DOHH2 (cell line): ENCODE results near the gene NCDN.

Experiments used
- H3F3A ChIP-seq: fragments of 200-600 bp; sonication (generic), shearing (Covaris generic); 2 replicates; pipeline ENCODE4 v1.6.0; 2016; ENCODE audit warnings: antibody characterized with exemption, mild to moderate bottlenecking; ENCODE audit not compliant: control insufficient read depth, insufficient read depth
- H3K27ac ChIP-seq: fragments of 200-600 bp; sonication (generic); 2 replicates; pipeline ENCODE4 v1.5.1; 2014; ENCODE audit warnings: low read depth, mild to moderate bottlenecking, low read length, moderate library complexity
- H3K27me3 ChIP-seq: fragments of 200-600 bp; sonication (generic); 2 replicates; pipeline ENCODE4 v1.6.1; 2014; ENCODE audit warnings: mild to moderate bottlenecking, low read length, mixed read lengths; ENCODE audit not compliant: control insufficient read depth
- H3K36me3 ChIP-seq: fragments of 200-600 bp; sonication (generic); 2 replicates; pipeline ENCODE4 v1.6.1; 2014; ENCODE audit warnings: mild to moderate bottlenecking, low read length, moderate library complexity, mixed read lengths; ENCODE audit not compliant: control insufficient read depth
- H3K4me1 ChIP-seq: fragments of 200-600 bp; sonication (generic); 2 replicates; pipeline ENCODE4 v1.6.1; 2014; ENCODE audit warnings: mild to moderate bottlenecking, low read length, mixed read lengths; ENCODE audit not compliant: control insufficient read depth
- H3K4me2 ChIP-seq: fragments of 200-600 bp; sonication (generic); 2 replicates; pipeline ENCODE4 v1.6.0; 2014; ENCODE audit warnings: mild to moderate bottlenecking, low read length, moderate library complexity
- H3K4me3 ChIP-seq: fragments of 200-600 bp; sonication (generic); 2 replicates; pipeline ENCODE4 v1.5.1; 2014; ENCODE audit warnings: mild to moderate bottlenecking, low read length, mixed read lengths
- H3K79me2 ChIP-seq: fragments of 200-600 bp; sonication (generic); 2 replicates; pipeline ENCODE4 v1.6.1; 2014; ENCODE audit warnings: mild to moderate bottlenecking, low read length, mixed read lengths; ENCODE audit not compliant: control insufficient read depth
- H3K9me2 ChIP-seq: fragments of 200-600 bp; sonication (generic); replicated peaks from 2 replicates; pipeline ENCODE4 v1.6.1; 2014; ENCODE audit warnings: mild to moderate bottlenecking, low read length, mixed read lengths; ENCODE audit not compliant: control insufficient read depth
- H3K9me3 ChIP-seq: fragments of 200-600 bp; sonication (generic); 2 replicates; pipeline ENCODE4 v1.6.1; 2014; ENCODE audit warnings: antibody characterized with exemption, low read length, mixed read lengths; ENCODE audit not compliant: control insufficient read depth, insufficient read depth
- H4K20me1 ChIP-seq: fragments of 200-600 bp; sonication (generic); 2 replicates; pipeline ENCODE4 v1.6.0; 2014; ENCODE audit warnings: low read depth, mild to moderate bottlenecking, antibody characterized with exemption, low read length, moderate library complexity; ENCODE audit not compliant: control insufficient read depth, insufficient read depth
- EZH2phosphoT487 ChIP-seq: fragments of 200-600 bp; sonication (generic); IDR thresholded peaks from 2 replicates; pipeline ENCODE4 v1.6.1; 2017; ENCODE audit warnings: borderline replicate concordance, mild to moderate bottlenecking, antibody characterized with exemption, low read length, moderate library complexity, mixed read lengths
- TF ChIP-seq, protein P1 (sequence below): fragments of 200-600 bp; sonication (generic); IDR thresholded peaks from one replicate; pipeline ENCODE4 v1.5.1; 2014; ENCODE audit warnings: antibody characterized with exemption, mild to moderate bottlenecking, low read depth, low read length; ENCODE audit not compliant: poor library complexity, severe bottlenecking

Gene NCDN

DNA sequence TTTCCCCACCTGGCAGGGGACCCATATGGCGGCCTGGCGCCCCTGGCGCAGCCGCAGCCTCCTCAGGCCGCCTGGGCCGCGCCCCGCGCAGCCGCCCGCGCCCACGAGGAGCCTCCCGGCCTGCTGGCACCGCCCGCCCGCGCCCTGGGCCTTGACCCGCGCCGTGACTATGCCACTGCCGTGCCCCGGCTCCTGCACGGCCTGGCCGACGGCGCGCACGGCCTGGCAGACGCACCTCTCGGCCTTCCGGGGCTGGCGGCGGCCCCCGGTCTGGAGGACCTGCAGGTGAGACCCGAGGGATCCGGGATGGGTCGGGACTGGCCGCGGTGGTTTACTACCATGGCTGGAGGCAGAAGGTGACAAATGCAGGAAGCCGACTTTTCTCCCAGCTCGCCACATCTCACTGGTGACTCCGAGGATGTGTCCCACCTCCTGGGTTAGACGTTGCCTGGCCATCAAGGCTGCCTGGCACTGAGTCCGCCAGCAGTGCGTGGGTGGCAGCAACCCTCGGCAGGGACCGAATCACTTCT lies 16.6 kb downstream of the NCDN start:
- no peaks in the 10 kb centered on the region for H3K9me2 ChIP-seq
- peaks cover 34% of the 10 kb centered on the region for H3K27me3 ChIP-seq
- H3F3A ChIP-seq: peaks cover 4% of the 10 kb centered on the region; the same call in 1 of the 2 replicates
- no peaks in the 10 kb centered on the region for H3K36me3 ChIP-seq
- no peak overlapping the region for H3K4me2 ChIP-seq
- H3K27ac ChIP-seq: no peak overlapping the region
- 0 out of 2 replicates have a peak, but pooled peaks cover 3% of the 10 kb centered on the region for H4K20me1 ChIP-seq
- H3K9me3 ChIP-seq: no peaks in the 10 kb centered on the region
- H3K4me1 ChIP-seq: peaks cover 20% of the 10 kb centered on the region
- TF ChIP-seq, protein P1, sequence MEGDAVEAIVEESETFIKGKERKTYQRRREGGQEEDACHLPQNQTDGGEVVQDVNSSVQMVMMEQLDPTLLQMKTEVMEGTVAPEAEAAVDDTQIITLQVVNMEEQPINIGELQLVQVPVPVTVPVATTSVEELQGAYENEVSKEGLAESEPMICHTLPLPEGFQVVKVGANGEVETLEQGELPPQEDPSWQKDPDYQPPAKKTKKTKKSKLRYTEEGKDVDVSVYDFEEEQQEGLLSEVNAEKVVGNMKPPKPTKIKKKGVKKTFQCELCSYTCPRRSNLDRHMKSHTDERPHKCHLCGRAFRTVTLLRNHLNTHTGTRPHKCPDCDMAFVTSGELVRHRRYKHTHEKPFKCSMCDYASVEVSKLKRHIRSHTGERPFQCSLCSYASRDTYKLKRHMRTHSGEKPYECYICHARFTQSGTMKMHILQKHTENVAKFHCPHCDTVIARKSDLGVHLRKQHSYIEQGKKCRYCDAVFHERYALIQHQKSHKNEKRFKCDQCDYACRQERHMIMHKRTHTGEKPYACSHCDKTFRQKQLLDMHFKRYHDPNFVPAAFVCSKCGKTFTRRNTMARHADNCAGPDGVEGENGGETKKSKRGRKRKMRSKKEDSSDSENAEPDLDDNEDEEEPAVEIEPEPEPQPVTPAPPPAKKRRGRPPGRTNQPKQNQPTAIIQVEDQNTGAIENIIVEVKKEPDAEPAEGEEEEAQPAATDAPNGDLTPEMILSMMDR: no peak
- TF ChIP-seq EZH2phosphoT487: no peak
- no peak overlapping the region for H3K4me3 ChIP-seq
- H3K79me2 ChIP-seq: no peaks in the 10 kb centered on the region

DNA sequence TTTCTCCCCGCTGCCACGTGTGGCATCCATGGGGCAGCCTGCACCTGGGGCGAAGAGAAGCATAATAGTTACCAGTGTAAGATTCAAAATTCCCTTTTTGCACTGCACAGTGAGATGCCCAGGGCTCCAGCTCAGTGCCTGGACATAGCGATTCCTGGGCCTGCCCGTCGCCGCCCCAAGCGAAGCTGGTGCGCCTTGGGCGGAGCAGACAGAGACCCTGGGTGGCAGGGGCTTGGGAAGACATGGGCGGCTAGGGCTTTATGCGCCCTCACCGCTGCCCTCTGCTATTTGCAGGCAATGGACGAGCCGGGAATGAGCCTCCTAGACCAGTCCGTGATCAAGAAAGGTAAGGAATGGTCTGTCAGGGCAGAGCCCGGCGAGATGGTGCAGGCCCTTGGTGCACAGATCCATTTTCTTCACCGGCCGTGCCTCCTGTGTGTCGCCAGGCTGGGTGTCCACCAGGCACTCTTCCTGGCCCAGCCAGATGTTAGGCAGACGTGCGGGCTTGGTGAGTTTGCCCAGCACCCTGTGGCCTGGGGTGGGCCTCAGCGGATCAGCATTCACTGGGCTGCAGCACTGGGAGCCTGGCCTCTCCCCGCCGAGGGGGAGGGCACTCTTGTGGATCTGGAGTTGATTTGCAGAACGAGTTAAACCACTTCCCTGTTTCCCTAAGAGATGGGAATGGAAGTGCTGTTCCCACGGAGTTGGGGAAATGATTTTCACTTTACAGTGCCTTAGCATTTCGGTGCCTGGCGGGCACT lies 17.2 kb downstream of the NCDN start:
- Histone ChIP-seq H3K4me1 (peaks cover 20% of the 10 kb centered on the region), H3K9me3 (no peaks in the 10 kb centered on the region), H3K27me3 (peaks cover 34% of the 10 kb centered on the region), H3K79me2 (no peaks in the 10 kb centered on the region), H3K9me2 (no peaks in the 10 kb centered on the region), H3F3A (peaks cover 4% of the 10 kb centered on the region; the same call in 1 of the 2 replicates), H3K4me3 (no peak overlapping the region), H3K4me2 (no peak overlapping the region), H4K20me1 (no peaks in the 10 kb centered on the region), H3K36me3 (no peaks in the 10 kb centered on the region), H3K27ac (no peak overlapping the region)
- TF ChIP-seq EZH2phosphoT487: no peak
- TF ChIP-seq, protein P1: no peak

DNA sequence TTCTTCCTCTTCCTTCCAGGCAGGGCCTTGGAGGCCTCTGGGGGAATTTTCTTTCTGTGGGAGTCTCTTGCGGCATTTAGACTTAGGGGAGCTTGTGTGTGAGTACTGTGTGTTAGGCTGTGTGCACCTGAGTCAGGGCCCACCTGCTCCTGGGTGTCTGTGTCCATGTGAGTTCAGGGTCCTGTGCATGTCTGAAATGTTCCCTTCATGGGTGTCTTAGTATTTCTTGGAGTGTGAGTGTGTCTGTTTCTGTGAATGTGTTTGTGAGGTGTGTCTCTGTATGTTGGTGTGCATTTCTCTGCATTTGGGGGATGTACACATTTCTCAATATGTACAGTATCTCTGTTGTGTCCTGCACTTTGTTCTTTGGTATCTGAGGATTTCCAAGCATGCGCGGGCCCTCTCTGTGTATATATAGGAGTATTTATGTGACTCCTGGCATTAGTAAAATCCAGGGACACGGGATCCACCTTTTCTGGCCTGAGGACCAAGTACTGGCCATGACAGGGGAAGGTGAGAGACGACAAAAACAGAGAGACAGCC lies 17.9 kb downstream of the NCDN start:
- Histone ChIP-seq H3K4me1 (peaks cover 24% of the 10 kb centered on the region), H3K27me3 (peaks cover 34% of the 10 kb centered on the region), H3K4me3 (no peak overlapping the region), H3K4me2 (no peak overlapping the region), H4K20me1 (no peaks in the 10 kb centered on the region), H3K36me3 (no peaks in the 10 kb centered on the region), H3K9me3 (no peaks in the 10 kb centered on the region), H3K9me2 (no peaks in the 10 kb centered on the region), H3K27ac (no peak overlapping the region), H3F3A (peaks cover 4% of the 10 kb centered on the region; the same call in 1 of the 2 replicates), H3K79me2 (no peaks in the 10 kb centered on the region)
- TF ChIP-seq, protein P1: no peak
- no peak for TF ChIP-seq EZH2phosphoT487
